HG02885 (cell line): Measurements from ENCODE around the gene NRF1.
"Not testable (repeated sequence)": the region's sequence is repeated elsewhere in the genome, so short reads cannot be mapped to it uniquely, and the experiment has no call there.

ENCODE experiments used
- ATAC-seq: cut with Tn5 transposase; IDR thresholded peaks from one replicate; pipeline ENCODE4 v1.9.1; 2021; ENCODE audit warnings: mild to moderate bottlenecking; ENCODE audit not compliant: unreplicated experiment, poor library complexity

Gene NRF1

DNA sequence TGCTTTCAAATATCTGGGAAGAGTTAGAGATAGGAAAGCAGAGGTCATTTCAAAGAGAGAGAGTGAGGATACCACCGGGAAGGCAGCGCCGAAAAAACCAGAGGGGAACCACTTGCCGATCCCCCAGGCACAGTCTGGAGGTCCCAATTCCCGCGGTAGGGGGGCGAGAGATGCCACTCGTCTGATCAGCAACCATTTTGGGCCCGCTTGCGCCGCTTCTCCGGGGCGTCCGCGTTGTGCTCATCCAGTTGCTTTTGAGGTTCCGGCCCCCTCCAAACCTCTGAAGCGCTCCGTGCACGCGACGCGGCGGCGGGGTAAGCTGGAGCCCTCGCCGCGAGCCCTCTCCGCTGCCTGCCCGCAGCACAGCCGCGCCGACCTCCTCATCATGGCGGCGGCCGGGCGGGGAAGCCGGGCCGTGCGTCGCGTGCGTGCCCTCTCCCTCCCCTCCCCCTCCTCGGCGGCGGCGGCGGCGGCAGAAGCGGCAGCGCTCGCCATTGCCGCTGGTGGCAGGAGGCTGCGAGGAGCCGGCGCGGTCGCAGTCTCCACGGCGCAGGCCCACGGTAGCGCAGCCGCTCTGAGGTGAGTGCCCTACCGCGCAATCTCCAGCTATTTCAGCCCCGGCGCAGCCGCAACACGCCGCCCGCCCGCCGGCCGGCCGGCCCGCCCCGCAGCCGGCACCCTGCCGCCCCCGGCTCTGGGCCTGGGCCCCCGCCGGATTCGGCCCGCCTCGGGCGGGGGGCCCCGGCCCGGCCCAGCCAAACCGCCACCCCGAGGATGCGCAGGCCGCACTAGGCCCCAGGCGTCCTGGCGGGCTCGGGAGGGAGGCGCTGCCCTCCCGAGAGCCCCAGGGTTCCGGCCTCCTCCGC is at the start of gene NRF1:
TSS of gene NRF1 (plus strand) at position 475 of the 866 bp plus-strand sequence. CDS start 45,632 bp downstream, outside the sequence.
- peak; percentile 76 for ATAC-seq

DNA sequence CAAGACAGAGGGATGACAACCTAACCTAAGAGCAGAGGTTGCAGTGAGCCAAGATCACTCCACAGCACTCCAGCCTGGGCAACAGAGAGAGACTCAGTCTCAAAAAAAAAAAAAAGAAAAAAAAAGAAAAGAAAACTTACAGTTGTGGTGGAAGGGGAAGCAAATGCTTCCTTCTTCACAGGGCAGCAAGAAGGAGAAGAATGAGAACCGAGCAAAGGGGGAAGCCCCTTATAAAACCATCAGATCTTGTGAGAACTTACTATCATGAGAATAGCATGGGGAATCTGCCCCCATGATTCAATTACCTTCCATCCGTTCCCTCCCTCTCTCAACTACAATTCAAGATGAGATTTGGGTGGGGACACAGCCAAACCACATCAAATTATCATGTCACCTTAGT is 45.2 kb upstream of the NRF1 start:
- ATAC-seq, result not testable (repeated sequence)

GRCh38 chr7:129567377-129567776 is 44.1 kb upstream of the NRF1 start:
- ATAC-seq, result no peak

DNA sequence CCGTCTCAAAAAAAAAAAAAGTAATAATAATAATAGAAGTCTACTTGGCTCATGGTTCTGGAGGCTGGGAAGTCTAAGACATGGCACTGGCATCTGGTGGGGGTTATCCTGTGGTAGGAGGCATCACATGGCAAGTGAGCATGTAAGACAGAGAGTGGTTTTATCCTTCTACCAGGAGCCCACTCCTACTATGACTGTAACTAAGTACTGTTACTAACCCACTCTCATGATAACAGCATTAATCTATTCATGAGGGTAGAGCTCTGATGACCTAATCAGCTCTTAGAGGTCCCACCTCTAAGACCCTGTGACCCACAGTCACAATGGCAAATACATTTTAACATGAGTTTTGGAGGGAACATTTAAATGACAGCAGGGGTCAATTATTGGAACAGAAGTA is 43.3 kb upstream of the NRF1 start:
- ATAC-seq, result no peak

DNA sequence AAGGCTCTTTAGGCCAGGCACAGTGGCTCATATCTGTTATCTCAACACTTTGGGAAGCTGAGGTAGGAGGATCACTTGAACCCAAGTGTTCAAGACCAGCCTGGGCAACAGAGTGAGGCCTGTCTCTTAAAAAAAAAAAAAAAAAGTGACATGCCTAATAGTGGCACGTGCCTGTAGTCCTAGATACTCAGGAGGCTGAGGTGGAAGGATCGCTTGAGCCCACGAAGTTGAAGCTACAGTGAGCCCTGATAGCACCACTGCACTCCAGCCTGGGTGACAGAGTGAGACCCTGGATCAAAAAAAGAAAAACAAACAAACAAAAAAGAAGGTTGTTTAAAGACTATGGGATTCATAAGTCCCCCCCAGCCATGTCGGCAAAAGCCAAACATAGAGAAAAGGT is 42.2 kb upstream of the NRF1 start:
- no peak for ATAC-seq

DNA sequence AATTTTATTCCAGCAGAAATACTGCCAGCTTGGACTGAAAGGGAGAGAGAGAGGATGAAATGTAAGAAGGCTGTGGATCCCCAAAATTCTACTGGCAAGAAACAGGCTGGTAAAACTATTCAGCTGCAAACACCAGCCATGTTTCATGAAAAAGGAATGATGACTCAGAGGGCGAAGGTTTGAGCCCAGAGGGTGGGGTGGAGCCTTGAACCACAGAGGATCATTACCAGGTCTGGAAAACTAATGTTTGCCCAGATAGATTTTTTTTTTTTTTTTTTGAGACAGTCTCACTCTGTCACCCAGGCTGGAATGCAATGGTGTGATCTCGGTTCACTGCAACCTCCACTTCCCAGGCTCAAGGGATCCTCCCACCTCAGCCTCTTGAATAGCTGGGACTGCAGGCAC is 41.7 kb upstream of the NRF1 start:
- no peak for ATAC-seq

- no peak for ATAC-seq
These were observed 40.3 kb upstream of the NRF1 start for GRCh38 chr7:129571201-129571600.

- ATAC-seq, result no peak
These were observed 39.3 kb upstream of the NRF1 start for GRCh38 chr7:129572205-129572604.

GRCh38 chr7:129574487-129574886 is 37.0 kb upstream of the NRF1 start:
- ATAC-seq, result no peak

DNA sequence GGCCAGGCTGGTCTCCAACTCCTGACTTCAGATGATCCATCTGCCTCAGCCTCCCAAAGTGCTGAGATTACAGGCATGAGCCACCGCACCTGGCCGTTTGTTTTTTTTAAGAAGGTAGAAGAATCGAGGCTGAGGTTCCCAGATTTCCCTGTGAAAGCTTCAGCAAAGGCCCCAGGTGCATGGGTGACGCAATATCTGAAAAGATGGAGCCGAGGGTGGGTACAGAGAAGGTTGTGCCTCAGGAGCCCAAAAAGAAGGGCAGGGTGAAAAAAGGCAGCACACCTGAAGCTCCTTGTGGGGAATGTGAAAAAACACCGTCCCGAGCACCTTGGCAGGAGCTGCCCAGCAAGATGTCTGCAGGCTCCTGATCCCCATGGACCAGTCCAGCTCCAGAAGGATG is 35.8 kb upstream of the NRF1 start:
- no peak for ATAC-seq

GRCh38 chr7:129576138-129576537 is 35.4 kb upstream of the NRF1 start:
- ATAC-seq, result no peak

DNA sequence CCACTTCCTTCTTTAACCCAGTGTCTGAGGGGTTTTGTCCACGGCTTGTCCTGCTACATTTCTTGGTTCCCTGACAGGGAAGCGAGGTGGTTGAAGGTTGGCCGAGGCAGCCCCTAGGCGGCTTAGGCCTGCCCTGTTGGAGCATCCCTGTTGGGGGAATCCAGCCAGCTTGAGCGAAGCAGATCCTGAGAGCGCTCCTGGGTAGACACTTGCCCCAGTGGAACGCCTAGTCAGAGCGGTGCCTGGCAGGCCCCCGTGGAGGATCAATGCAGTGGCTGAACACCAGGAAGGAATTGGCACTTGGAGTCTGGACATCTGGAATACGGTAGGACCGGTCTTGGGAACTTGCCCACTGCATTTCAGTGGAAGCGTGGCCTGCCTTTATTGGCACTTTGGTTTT is 32.7 kb upstream of the NRF1 start:
- ATAC-seq, result no peak

- not testable (repeated sequence) for ATAC-seq
These were observed 25.3 kb upstream of the NRF1 start for GRCh38 chr7:129586179-129586578.

DNA sequence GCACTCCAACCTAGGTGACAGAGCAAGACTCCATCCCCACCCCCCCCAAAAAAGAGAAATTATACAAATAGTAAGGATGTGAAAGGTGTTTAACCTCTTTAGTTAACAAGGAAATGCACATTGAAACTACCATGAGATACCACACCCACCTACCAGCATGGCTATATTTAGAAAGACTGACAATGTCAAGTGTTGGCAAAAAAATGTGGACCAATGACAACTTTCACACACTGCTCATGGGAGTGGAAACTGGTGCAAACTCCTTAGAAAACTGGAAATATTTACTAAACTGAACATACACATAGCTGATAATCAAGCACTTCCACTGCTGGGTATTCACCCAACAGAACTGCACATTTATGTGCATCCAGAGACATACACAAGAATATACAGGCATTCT is 23.3 kb upstream of the NRF1 start:
- no peak for ATAC-seq

DNA sequence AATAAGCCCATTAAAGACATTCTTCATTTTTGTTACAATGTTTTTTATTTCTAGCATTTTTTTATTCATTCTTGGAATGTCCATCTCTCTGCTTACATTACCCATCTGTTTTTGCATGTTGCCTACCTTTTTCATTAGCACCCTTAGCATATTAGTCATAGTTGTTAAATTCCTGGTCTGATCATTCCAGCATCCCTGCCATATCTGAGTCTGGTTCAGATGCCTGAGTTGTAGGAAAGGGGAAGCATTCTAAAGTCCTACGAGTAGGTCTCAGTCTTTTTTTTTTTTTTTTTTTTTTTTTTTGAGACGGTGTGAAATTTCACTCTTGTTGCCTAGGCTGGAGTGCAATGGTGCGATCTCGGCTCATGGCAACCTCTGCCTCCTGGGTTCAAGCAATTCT is 19.7 kb upstream of the NRF1 start:
- no peak for ATAC-seq

GRCh38 chr7:129596386-129596785 is 15.1 kb upstream of the NRF1 start:
- ATAC-seq, result not testable (repeated sequence)

- ATAC-seq, result no peak
These were observed 13.8 kb upstream of the NRF1 start for GRCh38 chr7:129597672-129598071.

GRCh38 chr7:129599174-129599573 is 12.3 kb upstream of the NRF1 start:
- ATAC-seq, result no peak

DNA sequence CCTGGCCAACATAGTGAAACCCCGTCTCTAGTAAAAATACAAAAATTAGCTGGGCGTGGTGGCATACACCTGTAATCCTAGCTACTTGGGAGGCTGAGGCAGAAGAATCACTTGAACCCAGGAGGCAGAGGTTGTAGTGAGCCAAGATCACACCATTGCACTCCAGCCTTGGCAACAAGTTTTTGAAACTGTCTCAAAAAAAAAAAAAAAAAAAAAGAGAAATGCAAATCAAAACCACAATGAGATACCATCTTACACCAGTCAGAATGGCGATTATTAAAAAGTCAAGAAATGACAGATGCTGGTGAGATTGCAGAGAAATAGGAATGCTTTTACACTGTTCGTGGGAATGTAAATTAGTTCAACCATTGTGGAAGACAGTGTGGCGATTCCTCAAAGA is 7.9 kb upstream of the NRF1 start:
- not testable (repeated sequence) for ATAC-seq

- not testable (repeated sequence) for ATAC-seq
These were observed 7.5 kb upstream of the NRF1 start for GRCh38 chr7:129604021-129604420.

DNA sequence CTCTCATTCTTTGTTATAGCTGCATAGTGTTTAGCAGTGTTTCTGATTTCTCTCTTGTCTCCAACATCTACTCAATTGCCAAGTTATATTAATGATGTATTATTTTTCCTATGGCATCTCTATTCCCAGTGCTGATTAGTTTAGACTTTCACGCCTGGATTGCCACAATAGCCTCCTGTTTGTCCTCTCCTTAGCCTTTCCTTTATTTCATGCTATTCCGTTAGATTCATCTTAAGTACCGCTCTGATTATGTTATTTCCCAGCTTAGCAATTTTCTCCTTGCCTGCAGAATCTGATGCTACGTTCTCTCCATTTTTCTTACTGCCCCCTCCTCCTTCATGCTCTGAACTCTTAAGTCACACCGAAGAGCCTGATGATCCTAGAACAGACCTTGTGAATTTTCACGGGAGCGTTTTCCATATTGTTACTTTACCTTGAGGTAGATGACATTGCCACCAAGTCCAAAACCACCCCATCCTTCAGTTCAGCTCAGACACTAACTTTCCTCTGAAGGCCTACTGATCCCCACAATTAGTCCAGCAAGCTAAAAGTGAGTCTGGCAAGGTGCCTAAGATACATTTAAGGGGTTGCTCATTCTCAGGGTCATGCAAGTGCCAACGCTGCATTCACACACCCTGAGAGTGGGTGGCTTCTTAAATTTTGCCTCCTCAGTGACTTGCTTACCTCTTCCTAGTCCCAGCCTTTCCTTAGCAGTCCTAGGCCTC is 6.6 kb upstream of the NRF1 start:
- ATAC-seq, result no peak
